Measurements from ENCODE around the gene UBN2.
A peak's percentile ranks its signal among the peaks of the same experiment; 100 is the strongest.
"Not testable (repeated sequence)": the region's sequence is repeated elsewhere in the genome, so short reads cannot be mapped to it uniquely, and the experiment has no call there.

The UBN2 gene

GRCh38 chr7:139230774-139231512 lies at the start of gene UBN2:
UBN2 (plus strand) TSS chr7:139231237; CDS start chr7:139231485, 248 bp downstream.
- peak; percentile 98 for DNase-seq

GRCh38 chr7:139181404-139181803 lies 49.6 kb upstream of the UBN2 start:
- DNase-seq = peak; percentile 8

- no peak for DNase-seq
Observed at GRCh38 chr7:139182363-139182762, 48.7 kb upstream of the UBN2 start.

- no peak for DNase-seq
Observed at GRCh38 chr7:139183251-139183650, 47.8 kb upstream of the UBN2 start.

- DNase-seq = no peak
Observed at GRCh38 chr7:139183878-139184338, 47.1 kb upstream of the UBN2 start.

- DNase-seq = no peak
Observed at GRCh38 chr7:139186146-139186545, 44.9 kb upstream of the UBN2 start.

GRCh38 chr7:139189357-139189756 lies 41.7 kb upstream of the UBN2 start:
- DNase-seq = no peak

- DNase-seq = no peak
Observed at GRCh38 chr7:139192014-139192706, 38.9 kb upstream of the UBN2 start.

- no peak for DNase-seq
Observed at GRCh38 chr7:139200382-139200781, 30.7 kb upstream of the UBN2 start.

GRCh38 chr7:139203992-139204391 lies 27.0 kb upstream of the UBN2 start:
- DNase-seq = no peak

GRCh38 chr7:139205843-139206242 lies 25.2 kb upstream of the UBN2 start:
- no peak for DNase-seq

- no peak for DNase-seq
Observed at GRCh38 chr7:139212133-139212532, 18.9 kb upstream of the UBN2 start.

GRCh38 chr7:139213489-139213888 lies 17.5 kb upstream of the UBN2 start:
- DNase-seq = not testable (repeated sequence)

- no peak for DNase-seq
Observed at GRCh38 chr7:139218173-139218572, 12.9 kb upstream of the UBN2 start.

- DNase-seq = no peak
Observed at GRCh38 chr7:139224219-139224618, 6.8 kb upstream of the UBN2 start.

GRCh38 chr7:139224836-139225235 lies 6.2 kb upstream of the UBN2 start:
- not testable (repeated sequence) for DNase-seq

GRCh38 chr7:139225286-139226157 lies 5.5 kb upstream of the UBN2 start:
- not testable (repeated sequence) for DNase-seq

- DNase-seq = not testable (repeated sequence)
Observed at GRCh38 chr7:139226158-139226515, 4.9 kb upstream of the UBN2 start.

- not testable (repeated sequence) for DNase-seq
Observed at GRCh38 chr7:139226988-139227488, 4.0 kb upstream of the UBN2 start.

- DNase-seq = no peak
Observed at GRCh38 chr7:139230023-139230422, 1.0 kb upstream of the UBN2 start.

- DNase-seq = no peak
Observed at GRCh38 chr7:139230484-139230773, 608 bp upstream of the UBN2 start.

- peak; percentile 15 for DNase-seq
Observed at GRCh38 chr7:139231513-139232376, 708 bp downstream of the UBN2 start.

GRCh38 chr7:139232377-139232717 lies 1.3 kb downstream of the UBN2 start:
- no peak for DNase-seq

Measured in fibroblast of upper back skin (primary cell).